ENCODE measurements around the gene PER3.

PER3 gene

GRCh38 chr1:7839526-7839925 is 55.4 kb downstream of the PER3 start:
- DNase-seq = no peak

DNA sequence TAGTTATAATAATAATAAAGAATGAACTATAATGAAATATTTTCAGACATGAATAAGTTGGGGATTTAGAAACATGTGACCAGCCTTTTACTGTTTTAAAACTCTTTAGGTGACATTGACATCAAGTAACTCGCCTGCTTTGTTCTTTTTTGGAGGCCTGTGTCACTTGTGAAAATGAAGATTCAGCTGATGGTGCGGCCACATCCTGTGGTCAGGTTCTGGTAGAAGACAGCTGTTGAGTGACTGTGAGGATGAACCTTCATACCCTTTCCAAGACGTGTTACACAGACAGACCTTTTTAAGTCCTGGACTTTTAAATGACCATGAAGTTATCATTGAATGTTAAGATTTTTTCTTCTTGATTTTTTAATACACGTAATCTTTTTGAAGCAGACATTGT is 58.4 kb downstream of the PER3 start:
- DNase-seq = no peak

GRCh38 chr1:7845761-7846160 is 61.7 kb downstream of the PER3 start:
- no peak for DNase-seq

- DNase-seq = no peak
Measured at GRCh38 chr1:7846656-7847055, 62.6 kb downstream of the PER3 start.

- DNase-seq = no peak
Measured at GRCh38 chr1:7847599-7847998, 63.5 kb downstream of the PER3 start.

GRCh38 chr1:7850786-7851185 is 66.7 kb downstream of the PER3 start:
- DNase-seq = no peak

DNA sequence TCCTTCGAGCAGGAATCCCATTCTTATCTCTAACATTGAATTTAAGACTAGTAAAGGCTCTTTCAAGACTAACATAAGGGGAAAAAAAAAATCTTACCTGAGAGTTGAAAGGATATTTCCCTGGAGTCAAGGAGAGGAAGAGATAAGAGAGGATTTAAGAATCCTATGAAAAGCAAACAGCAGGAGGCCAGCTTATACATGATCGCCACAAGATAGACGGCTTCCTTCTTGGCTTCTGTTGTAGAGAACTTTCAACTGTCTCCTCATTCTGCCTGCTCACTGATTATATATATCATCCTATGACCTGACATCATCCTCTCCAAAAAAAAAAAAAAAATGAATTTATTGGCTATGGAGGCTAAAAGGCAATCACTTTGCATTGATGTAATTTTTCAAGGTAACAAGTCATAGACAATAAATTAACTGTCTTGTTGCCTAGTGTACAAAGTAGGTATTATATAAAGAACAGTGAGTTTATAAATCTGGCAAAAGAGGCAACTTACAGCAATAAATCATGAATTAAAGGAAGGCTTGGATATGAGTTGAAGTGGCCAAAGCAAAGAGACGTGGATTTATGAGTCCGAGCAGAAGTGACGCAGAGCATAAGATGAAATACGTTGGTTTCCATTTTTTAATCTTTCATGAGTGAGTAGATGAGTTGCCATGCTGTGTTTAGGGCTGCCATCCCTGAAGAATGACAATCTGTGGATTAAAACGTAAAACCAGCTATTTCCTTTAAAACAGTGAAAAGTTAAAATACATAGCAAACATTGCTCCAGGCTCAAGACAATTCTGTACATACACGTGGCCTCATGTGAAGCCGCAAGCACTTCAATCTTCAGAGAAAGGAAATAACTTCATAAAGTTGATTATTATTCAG is 69.0 kb downstream of the PER3 start, which contains the start of gene UTS2:
Gene UTS2 (minus strand): TSS at position 262 of the 880 bp plus-strand sequence. CDS start 62 bp downstream, at position 200.
- DNase-seq = no peak

- DNase-seq = no peak
Measured at GRCh38 chr1:7853684-7854026, 69.6 kb downstream of the PER3 start.

GRCh38 chr1:7856345-7856744 is 72.3 kb downstream of the PER3 start:
- no peak for DNase-seq

GRCh38 chr1:7857000-7857399 is 72.9 kb downstream of the PER3 start:
- no peak for DNase-seq

DNA sequence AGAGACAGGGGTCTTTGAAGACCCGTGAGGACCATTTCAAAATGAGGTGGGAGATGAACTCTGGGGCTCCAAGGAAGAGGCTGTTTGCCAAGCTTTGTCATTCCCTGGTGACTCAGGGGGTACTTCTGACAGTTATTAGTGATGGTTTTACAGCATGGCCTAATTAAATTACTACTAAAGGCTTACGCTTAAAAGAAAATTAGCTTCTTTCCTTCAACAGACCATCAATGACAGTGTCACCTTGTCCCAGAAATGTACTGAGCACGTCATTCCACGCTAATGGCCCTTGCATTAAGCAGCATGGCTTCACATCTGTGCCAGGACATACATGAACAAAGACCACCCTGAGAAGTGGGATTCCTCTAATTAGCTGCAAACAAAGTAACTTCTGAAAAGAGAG is 73.9 kb downstream of the PER3 start:
- DNase-seq = no peak

- DNase-seq = no peak
Measured at GRCh38 chr1:7859406-7859805, 75.3 kb downstream of the PER3 start.

DNA sequence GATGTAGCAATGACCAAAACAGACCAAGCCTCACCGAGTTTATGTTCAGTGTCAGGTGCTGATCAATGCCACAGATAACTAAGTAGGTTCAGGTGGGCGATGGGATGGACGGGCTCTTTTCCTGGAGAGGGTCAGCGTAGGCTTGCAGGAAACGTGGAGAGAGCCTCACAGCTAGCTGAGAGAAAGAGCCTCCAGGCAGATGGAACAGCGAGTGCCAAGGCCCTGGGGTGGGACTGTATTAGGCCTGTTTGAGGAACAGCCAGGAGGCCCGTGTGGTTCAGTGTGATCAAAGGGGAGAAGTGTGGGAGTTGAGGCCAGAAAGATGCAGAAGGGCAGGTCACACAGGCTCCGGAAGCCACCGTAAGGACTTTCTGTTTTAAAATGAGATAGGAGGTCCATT is 76.0 kb downstream of the PER3 start:
- DNase-seq = no peak

DNA sequence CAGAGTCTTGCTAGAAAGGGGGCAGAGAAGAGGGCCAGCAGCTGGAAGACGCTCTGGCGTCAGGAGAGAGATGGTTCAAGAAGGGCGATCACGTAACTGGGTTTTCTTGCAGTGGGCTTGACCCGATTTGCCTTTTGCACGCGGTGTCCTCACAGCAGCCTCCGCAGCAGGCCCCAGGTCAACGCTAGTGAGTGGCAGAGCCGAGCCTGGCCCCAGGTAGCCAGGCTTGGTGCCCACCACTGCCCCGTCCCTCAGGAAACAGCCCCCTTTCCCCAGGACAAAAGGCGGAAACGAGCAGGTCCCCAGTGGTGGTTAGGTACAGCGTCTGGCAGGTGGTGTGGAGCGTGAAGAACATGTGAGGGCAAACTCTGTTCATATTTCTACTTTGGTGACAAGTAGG is 77.4 kb downstream of the PER3 start:
- no peak for DNase-seq

GRCh38 chr1:7862211-7863060 is 78.3 kb downstream of the PER3 start:
- DNase-seq = no peak

DNA sequence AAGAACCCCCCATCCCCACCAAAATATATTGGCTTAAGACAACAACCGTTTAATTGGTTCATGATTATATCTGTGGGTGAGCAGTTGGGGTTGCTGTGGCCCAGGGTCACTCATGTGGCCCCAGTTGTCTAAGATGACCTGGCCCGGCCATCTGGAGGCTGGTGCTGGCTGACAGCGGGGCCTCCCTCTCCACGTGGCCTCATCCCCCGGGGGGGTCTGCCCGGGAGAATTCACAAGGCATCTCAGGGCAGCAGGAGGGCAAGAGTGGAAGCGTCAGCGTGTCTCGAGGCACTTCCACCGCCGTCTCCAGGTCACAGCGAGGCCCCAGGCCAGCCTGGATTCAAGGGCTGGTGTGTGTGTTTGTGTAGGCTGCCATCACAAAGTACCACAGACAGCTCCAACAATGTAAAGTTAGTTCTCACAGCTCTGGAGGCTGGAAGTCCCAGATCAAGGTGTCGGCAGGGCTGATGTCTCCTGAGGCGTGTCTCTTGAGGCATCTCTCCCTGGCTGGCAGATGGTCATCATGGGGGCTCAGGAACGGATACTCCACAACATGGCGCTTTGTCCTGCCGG is 79.8 kb downstream of the PER3 start:
- no peak for DNase-seq

DNA sequence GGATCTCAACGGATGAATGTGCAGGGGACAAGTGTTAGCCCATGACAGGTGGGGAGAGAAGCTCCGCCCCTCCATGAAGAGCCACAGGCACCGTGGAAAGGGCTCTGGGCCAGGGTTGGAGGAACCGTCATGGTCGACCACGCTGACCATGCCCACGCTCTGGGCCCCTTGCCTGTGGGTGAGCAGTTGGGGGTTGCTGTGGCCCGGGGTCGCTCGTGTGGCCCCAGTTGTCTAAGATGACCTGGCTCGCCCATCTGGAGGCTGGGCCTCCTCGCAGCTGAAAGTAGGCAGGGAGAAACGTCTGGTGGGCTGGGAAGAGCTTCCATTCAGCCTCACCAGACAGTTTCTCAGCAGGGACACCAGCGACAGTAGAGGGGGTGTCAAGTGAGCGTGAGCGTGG is 81.9 kb downstream of the PER3 start:
- no peak for DNase-seq

GRCh38 chr1:7868070-7868780 is 84.1 kb downstream of the PER3 start:
- no peak for DNase-seq

GRCh38 chr1:7869136-7869920 is 85.2 kb downstream of the PER3 start:
- DNase-seq = no peak

- no peak for DNase-seq
Measured at GRCh38 chr1:7871136-7871535, 87.0 kb downstream of the PER3 start.

DNA sequence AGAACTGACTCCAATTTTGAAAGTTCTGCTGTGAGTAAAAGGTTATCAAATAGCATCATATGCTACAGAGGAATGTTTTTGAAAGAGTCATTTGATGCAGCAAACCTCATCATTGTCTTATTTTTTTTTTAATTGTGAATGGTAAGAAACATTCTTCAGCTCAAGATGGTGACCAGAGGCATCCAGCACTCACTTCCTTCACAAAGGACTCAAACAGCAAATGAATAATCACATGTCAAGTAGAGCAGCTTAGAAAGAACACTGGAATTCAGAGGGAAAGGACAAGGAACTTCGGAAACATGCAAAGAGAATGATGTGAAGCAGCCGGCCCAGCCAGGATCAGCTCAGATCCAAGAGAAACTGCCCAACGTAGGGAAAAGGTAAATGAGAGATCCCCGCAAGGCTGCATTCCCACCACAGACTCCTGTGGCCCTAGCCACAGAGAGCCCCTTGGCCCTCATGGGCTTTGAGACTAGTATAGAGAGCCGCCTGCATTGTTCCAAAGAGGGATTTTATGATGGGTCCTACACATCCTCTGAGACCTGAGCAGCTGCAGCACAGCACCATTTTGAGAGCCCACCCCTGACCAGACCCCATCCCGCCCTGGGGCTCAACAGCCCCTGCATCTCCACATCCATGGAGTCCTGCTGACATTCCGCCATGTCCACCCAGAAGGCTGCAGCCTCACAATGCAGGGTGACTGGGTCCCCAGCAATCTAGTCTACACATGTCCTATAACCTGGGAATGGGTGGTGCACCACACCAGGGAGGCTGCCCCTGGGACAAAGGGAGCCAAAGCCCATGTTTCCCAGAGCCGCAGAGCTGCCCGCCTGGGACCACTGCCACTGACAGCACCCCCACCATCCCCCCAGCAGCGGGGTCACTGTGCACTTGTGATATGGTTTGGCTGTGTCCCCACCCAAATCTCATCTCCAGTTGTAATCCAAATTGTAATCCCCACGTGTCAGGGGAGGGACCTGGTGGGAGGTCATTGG is 90.0 kb downstream of the PER3 start:
- no peak for DNase-seq

All from AML-193 (cell line).